ENCODE measurements around the gene YIPF1. TPM values are rescaled to one million over a fixed set of nuclear protein-coding genes. Genes with fewer than 3 reads are reported as not detected.

Gene YIPF1
- total RNA-seq, 1 experiment from 2014 or later = 21.9 TPM

DNA sequence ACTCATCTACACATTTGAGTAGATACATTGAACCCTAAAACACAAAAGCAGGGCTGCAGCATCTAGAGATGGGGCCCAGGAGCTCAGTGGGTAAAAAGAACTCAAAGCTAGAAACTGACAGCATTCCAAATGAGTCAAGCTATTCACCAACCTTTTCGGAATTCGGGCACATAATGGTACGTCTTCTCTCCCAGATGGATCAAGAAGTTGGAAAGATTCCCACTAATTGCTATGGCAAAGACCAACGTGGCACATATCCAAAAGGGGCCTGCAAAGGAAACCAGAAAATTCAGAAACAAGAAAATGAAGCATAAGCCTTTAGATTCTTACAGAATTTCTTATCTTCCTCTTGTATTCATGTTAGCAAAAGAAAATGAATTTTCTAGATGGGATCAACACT is 18.4 kb downstream of the YIPF1 start (continued):
- no peak for TF ChIP-seq ZBTB21 (CRISPR knock-in tag; IDR thresholded peaks at IDR 0.05; ENCODE audit: borderline replicate concordance)
- TF ChIP-seq GRHL2 (CRISPR knock-in tag; IDR thresholded peaks at IDR 0.05; ENCODE audit: insufficient replicate concordance, severe bottlenecking) = no peak
- TF ChIP-seq ELF4 (CRISPR knock-in tag; IDR thresholded peaks at IDR 0.05; ENCODE audit: low read depth) = no peak
- no peak for TF ChIP-seq SMAD4 (CRISPR knock-in tag; IDR thresholded peaks at IDR 0.05)
- no peak for TF ChIP-seq FOXK1 (CRISPR knock-in tag; IDR thresholded peaks at IDR 0.05)
- TF ChIP-seq FOXP1 (CRISPR knock-in tag; IDR thresholded peaks at IDR 0.05; ENCODE audit: borderline replicate concordance) = no peak

- ATAC-seq = no peak
Measured at GRCh38 chr1:53869454-53870117, 20.0 kb downstream of the YIPF1 start.

GRCh38 chr1:53868565-53868964 is 21.0 kb downstream of the YIPF1 start:
- ChIA-PET CTCF (no interaction called here), POLR2A (no interaction called here)
- Mint-ChIP-seq H3K27me3 (ENCODE audit: low read depth) (no peaks in the 10 kb centered on the region), H3K4me1 (no peaks in the 10 kb centered on the region), H3K36me3 (peaks cover 38% of the 10 kb centered on the region), H3K4me3 (no peak overlapping the region), H3K27ac (no peak overlapping the region), H3K9me3 (no peaks in the 10 kb centered on the region)
- no peak for DNase-seq (ENCODE audit: low spot score)
- no peak for ATAC-seq
- TF ChIP-seq, protein P1, sequence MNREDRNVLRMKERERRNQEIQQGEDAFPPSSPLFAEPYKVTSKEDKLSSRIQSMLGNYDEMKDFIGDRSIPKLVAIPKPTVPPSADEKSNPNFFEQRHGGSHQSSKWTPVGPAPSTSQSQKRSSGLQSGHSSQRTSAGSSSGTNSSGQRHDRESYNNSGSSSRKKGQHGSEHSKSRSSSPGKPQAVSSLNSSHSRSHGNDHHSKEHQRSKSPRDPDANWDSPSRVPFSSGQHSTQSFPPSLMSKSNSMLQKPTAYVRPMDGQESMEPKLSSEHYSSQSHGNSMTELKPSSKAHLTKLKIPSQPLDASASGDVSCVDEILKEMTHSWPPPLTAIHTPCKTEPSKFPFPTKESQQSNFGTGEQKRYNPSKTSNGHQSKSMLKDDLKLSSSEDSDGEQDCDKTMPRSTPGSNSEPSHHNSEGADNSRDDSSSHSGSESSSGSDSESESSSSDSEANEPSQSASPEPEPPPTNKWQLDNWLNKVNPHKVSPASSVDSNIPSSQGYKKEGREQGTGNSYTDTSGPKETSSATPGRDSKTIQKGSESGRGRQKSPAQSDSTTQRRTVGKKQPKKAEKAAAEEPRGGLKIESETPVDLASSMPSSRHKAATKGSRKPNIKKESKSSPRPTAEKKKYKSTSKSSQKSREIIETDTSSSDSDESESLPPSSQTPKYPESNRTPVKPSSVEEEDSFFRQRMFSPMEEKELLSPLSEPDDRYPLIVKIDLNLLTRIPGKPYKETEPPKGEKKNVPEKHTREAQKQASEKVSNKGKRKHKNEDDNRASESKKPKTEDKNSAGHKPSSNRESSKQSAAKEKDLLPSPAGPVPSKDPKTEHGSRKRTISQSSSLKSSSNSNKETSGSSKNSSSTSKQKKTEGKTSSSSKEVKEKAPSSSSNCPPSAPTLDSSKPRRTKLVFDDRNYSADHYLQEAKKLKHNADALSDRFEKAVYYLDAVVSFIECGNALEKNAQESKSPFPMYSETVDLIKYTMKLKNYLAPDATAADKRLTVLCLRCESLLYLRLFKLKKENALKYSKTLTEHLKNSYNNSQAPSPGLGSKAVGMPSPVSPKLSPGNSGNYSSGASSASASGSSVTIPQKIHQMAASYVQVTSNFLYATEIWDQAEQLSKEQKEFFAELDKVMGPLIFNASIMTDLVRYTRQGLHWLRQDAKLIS (CRISPR knock-in tag; IDR thresholded peaks at IDR 0.05; ENCODE audit: borderline replicate concordance) = no peak
- no peak for TF ChIP-seq ZNF396 (CRISPR knock-in tag; IDR thresholded peaks at IDR 0.05; ENCODE audit: borderline replicate concordance)
- no peak for TF ChIP-seq RELA (CRISPR knock-in tag; IDR thresholded peaks at IDR 0.05; ENCODE audit: borderline replicate concordance)
- no peak for TF ChIP-seq SP1 (CRISPR knock-in tag; conservative IDR thresholded peaks at IDR 0.05)
- TF ChIP-seq, protein P2, sequence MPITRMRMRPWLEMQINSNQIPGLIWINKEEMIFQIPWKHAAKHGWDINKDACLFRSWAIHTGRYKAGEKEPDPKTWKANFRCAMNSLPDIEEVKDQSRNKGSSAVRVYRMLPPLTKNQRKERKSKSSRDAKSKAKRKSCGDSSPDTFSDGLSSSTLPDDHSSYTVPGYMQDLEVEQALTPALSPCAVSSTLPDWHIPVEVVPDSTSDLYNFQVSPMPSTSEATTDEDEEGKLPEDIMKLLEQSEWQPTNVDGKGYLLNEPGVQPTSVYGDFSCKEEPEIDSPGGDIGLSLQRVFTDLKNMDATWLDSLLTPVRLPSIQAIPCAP (CRISPR knock-in tag; IDR thresholded peaks at IDR 0.05) = no peak
- TF ChIP-seq, protein P3, sequence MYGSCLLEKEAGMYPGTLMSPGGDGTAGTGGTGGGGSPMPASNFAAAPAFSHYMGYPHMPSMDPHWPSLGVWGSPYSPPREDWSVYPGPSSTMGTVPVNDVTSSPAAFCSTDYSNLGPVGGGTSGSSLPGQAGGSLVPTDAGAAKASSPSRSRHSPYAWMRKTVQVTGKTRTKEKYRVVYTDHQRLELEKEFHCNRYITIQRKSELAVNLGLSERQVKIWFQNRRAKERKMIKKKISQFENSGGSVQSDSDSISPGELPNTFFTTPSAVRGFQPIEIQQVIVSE (CRISPR knock-in tag; IDR thresholded peaks at IDR 0.05; ENCODE audit: borderline replicate concordance) = no peak
- no peak for TF ChIP-seq FOXJ3 (CRISPR knock-in tag; IDR thresholded peaks at IDR 0.05; ENCODE audit: borderline replicate concordance)
- TF ChIP-seq FOXK1 (CRISPR knock-in tag; IDR thresholded peaks at IDR 0.05) = no peak
- no peak for TF ChIP-seq FOXP4 (CRISPR knock-in tag; IDR thresholded peaks at IDR 0.05)
- TF ChIP-seq, protein P4, sequence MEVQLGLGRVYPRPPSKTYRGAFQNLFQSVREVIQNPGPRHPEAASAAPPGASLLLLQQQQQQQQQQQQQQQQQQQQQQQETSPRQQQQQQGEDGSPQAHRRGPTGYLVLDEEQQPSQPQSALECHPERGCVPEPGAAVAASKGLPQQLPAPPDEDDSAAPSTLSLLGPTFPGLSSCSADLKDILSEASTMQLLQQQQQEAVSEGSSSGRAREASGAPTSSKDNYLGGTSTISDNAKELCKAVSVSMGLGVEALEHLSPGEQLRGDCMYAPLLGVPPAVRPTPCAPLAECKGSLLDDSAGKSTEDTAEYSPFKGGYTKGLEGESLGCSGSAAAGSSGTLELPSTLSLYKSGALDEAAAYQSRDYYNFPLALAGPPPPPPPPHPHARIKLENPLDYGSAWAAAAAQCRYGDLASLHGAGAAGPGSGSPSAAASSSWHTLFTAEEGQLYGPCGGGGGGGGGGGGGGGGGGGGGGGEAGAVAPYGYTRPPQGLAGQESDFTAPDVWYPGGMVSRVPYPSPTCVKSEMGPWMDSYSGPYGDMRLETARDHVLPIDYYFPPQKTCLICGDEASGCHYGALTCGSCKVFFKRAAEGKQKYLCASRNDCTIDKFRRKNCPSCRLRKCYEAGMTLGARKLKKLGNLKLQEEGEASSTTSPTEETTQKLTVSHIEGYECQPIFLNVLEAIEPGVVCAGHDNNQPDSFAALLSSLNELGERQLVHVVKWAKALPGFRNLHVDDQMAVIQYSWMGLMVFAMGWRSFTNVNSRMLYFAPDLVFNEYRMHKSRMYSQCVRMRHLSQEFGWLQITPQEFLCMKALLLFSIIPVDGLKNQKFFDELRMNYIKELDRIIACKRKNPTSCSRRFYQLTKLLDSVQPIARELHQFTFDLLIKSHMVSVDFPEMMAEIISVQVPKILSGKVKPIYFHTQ (CRISPR knock-in tag; IDR thresholded peaks at IDR 0.05) = no peak

More at GRCh38 chr1:53869454-53870117, 20.0 kb downstream of the YIPF1 start:
- no peak overlapping the region for H3K4me3 Mint-ChIP-seq
- POLR2A ChIA-PET = no interaction called here
- DNase-seq (ENCODE audit: low spot score) = no peak
- H3K36me3 Mint-ChIP-seq = peaks cover 38% of the 10 kb centered on the region
- TF ChIP-seq EMX1 (CRISPR knock-in tag; IDR thresholded peaks at IDR 0.05) (no peak), JAZF1 (CRISPR knock-in tag; IDR thresholded peaks at IDR 0.05) (no peak), TEAD1 (CRISPR knock-in tag; IDR thresholded peaks at IDR 0.05) (no peak), GABPB1 (CRISPR knock-in tag; IDR thresholded peaks at IDR 0.05) (no peak), ZMAT4 (CRISPR knock-in tag; IDR thresholded peaks at IDR 0.05) (no peak), ZNF138 (CRISPR knock-in tag; conservative IDR thresholded peaks at IDR 0.05) (no peak), SMAD3 (CRISPR knock-in tag; IDR thresholded peaks at IDR 0.05; ENCODE audit: borderline replicate concordance) (no peak), NFE2L1 (CRISPR knock-in tag; IDR thresholded peaks at IDR 0.05) (no peak)
- TF ChIP-seq, protein P5, sequence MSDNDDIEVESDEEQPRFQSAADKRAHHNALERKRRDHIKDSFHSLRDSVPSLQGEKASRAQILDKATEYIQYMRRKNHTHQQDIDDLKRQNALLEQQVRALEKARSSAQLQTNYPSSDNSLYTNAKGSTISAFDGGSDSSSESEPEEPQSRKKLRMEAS (CRISPR knock-in tag; IDR thresholded peaks at IDR 0.05) = no peak
- H3K4me1 Mint-ChIP-seq = no peaks in the 10 kb centered on the region
- no peak overlapping the region for H3K27ac Mint-ChIP-seq
- no peaks in the 10 kb centered on the region for H3K27me3 Mint-ChIP-seq (ENCODE audit: low read depth)
- CTCF ChIA-PET = interaction anchor here (0.8 to 4.6 kb wide), 4 partner anchors 9 to 58 kb away, joined by 4 to 33 read pairs (median 4); no protein-coding TSS in a partner anchor
- no peaks in the 10 kb centered on the region for H3K9me3 Mint-ChIP-seq
